NCI-H1048 (cell line): ENCODE results near the gene CEP44.
"Not testable (repeated sequence)": the region's sequence is repeated elsewhere in the genome, so short reads cannot be mapped to it uniquely, and the experiment has no call there.

Experiments used
- DNase-seq: peaks from one replicate; lab custom pipeline; 2025; lab: John Stamatoyannopoulos, UW

The CEP44 gene, protein sequence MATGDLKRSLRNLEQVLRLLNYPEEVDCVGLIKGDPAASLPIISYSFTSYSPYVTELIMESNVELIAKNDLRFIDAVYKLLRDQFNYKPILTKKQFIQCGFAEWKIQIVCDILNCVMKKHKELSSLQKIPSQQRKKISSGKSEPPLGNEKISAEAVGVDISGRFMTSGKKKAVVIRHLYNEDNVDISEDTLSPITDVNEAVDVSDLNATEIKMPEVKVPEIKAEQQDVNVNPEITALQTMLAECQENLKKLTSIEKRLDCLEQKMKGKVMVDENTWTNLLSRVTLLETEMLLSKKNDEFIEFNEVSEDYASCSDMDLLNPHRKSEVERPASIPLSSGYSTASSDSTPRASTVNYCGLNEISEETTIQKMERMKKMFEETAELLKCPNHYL

DNA sequence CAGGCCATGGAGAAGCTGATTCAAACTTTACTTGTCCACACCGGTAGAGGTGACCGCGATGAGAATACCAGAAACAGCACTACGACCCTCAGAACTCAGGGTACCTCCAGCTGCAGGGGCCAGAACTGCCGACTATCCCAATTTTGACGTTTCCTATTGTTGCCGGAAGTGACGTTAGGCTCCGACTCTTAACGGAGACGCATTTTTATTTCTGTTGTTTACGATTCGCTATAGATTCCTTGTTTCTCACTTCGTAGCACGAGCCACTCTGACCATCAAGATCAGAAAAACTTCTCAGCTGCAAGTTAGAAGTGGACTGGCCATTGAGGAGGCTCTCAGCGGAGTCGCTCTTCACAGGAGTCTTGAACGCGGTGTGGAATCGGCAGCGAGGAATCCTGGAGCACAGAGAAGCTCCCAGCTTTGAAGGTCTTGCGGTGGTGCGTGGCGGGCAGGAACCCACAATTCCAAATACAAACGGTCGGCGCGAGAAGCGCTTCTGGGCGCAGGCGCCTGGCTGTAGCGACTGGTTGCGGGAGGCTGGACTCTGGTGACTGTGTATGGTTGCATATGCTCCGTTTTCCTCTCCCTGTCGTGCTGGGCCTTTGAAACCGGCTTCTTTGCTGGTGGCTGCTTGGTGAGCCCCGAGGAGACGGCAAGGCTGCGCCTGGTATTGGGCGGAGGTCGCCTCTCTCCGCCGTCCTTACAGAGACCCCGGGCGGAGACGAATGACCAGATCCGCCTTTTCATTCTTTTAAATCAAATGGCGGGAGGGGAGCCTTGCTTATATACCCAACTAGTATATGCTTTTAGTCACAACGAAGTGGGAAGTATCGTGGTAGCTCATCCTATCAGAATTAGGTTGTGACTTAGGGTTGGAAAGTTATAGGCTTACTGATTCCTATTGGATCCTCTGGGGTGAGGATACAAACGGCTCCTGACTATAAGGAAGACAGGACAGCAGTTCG, at the start of gene CEP44, which contains the start of gene FBXO8:
Gene CEP44 (plus strand): TSS at position 405 of the 965 bp plus-strand sequence. CDS start 15,211 bp downstream, outside the sequence.
Gene FBXO8 (minus strand): TSS at position 161 of the 965 bp plus-strand sequence. CDS start 20,575 bp downstream, outside the sequence.
- DNase-seq, result peak; percentile 49

GRCh38 chr4:174236359-174236758, 47.4 kb upstream of the CEP44 start:
- DNase-seq, result no peak

- no peak for DNase-seq
Measured at GRCh38 chr4:174241162-174241561, 42.5 kb upstream of the CEP44 start.

DNA sequence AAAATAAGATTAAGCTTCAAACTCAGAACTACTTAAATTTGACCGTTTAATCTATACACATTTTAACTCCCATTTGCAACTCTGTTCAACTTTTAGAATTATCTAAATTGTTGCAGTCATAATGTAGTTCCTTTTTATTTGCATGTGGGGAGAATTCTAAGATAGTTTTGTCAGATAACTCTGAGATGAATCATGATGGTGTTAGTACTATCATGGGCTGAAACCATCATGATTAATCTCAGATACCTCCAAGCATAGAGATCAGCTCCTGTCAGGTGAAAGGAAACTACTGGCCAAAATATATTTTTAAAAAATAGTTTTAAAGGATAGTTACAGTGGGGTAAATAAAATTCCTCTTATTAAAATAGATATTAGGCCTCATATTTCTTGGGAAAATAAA, 39.3 kb upstream of the CEP44 start:
- no peak for DNase-seq

- DNase-seq, result no peak
Measured at GRCh38 chr4:174245714-174246113, 38.0 kb upstream of the CEP44 start.

GRCh38 chr4:174248407-174248806, 35.3 kb upstream of the CEP44 start:
- DNase-seq, result no peak

GRCh38 chr4:174252412-174252811, 31.3 kb upstream of the CEP44 start:
- DNase-seq, result no peak

DNA sequence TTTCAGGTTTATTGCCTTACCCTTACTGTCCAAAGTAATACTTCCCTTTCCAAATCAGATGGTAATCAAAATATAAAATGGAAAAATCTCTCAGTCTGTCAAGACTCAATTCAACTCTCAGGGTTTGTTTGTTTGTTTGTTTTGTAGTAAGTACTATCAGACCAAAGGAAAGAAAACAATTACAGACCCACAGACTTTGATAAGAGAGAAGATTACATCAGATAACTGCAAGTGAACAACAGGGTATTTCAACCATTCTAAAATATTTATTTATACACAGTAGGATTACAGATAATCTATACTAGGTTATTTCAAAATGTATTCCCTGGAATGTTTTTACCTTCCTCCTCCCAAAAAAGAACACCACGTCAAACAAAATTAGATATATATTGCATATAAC, 29.1 kb upstream of the CEP44 start:
- no peak for DNase-seq

- DNase-seq, result no peak
Measured at GRCh38 chr4:174255374-174255773, 28.3 kb upstream of the CEP44 start.

DNA sequence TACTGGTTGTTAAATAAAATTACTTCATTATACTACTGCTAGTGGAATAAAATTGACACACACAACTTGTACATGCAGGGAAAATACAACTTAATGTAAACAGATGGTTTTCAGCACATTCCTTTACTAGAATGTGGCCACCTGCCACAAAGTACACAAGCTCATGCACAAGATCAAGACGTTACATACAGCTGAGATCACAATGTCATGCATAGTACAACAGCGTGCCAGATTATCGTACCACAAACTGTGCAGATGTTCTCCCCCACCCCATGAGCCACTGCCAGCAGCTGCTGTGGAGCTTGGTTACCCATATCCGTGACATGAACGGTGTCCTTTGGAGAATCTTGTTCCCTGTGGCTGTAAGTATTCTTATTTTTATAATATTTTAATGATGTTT, 27.9 kb upstream of the CEP44 start:
- no peak for DNase-seq

GRCh38 chr4:174256277-174256713, 27.4 kb upstream of the CEP44 start:
- DNase-seq, result no peak

GRCh38 chr4:174259580-174259979, 24.1 kb upstream of the CEP44 start:
- DNase-seq, result no peak

- DNase-seq, result no peak
Measured at GRCh38 chr4:174260099-174260498, 23.6 kb upstream of the CEP44 start.

GRCh38 chr4:174261432-174261831, 22.3 kb upstream of the CEP44 start:
- not testable (repeated sequence) for DNase-seq

DNA sequence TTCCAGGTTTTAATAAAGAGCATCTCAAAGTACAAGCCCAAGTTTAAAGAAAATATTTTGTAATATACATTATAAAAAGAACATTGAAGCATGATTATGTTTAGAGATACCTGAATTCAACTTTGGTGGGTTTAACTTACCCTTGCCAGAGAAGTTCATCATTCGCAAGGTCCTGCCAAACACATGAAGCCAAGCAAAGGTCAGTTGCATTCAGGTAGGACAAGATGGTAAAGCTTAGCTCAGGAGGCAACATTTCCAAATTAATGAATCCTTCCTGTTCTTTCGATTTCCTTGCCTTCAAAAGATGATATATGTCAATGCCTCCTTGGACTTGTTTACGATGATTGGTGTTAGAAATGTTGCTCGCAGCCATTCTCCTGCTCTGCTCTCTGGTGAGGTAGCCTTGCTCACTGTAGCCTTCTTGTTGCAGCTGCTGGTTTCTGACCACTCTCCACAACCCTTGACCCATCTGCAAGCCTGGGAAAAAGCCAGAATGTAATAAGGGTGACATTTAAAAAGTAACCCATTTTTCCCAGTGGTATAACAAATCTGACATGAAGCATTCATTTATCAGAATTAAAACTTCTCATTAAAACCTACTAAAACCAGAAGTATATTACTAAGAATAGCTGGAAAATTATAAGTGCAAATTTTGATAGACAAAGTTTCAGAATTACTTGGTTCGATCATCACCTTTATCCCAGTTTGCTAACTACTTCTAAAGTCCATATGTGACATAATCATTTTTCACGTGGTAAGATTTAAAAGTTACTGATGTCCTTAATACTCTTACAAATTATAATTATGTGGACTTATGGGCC, 20.9 kb upstream of the CEP44 start:
- DNase-seq, result no peak

GRCh38 chr4:174263445-174263736, 20.3 kb upstream of the CEP44 start:
- DNase-seq, result no peak

GRCh38 chr4:174265916-174266315, 17.8 kb upstream of the CEP44 start:
- DNase-seq, result no peak

DNA sequence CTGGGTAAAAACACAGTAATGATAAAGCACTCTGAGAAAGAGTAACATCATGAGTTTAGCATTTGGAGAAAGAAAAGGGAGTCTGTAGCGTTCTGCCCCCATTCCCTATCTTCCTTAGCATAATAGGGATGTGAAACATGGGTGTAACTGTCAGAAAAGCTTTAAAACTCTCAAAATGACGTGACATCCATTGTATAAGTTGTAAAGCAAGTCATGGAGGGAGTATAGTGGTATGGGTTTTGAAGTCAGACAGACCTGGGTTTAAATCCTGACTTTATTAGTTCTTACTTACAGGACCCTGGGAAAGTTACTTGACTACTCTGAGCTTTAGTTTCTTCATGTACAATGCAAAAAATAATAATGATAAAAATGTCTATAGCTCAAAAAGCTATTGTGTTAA, 17.3 kb upstream of the CEP44 start:
- no peak for DNase-seq

- DNase-seq, result no peak
Measured at GRCh38 chr4:174273930-174274329, 9.8 kb upstream of the CEP44 start.

DNA sequence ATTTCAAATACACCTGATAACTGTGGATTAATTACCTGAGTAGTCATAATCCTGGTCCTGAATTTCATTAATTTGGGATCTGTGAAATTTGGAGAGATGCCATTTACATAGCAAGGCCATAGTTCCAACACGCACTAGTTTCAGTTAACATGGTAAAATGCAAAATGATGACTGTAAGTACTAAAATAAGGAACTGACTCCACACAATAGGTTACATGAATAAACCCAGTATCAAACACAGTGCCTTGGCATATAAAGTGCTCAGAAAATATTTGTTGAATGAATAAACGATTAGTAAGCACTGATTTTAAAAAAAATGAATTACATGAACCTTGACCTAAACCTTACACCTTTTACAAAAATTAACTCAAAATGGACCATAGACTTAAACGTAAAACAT, 9.3 kb upstream of the CEP44 start:
- DNase-seq, result no peak

GRCh38 chr4:174275101-174275500, 8.6 kb upstream of the CEP44 start:
- DNase-seq, result no peak

GRCh38 chr4:174277433-174277832, 6.3 kb upstream of the CEP44 start:
- DNase-seq, result no peak
